ENCODE data around the gene POLR3E.

GRCh38 chr16:22264786-22265185 is 32.4 kb upstream of the POLR3E start:
- no peak for TF ChIP-seq CTCF (conservative IDR thresholded peaks at IDR 0.05; ENCODE audit: low read length)
- TF ChIP-seq EZH2phosphoT487 (IDR thresholded peaks at IDR 0.05; ENCODE audit: borderline replicate concordance, low read depth, low read length) = no peak

Measured in OCI-LY7 (cell line).